HEK293 (cell line): ENCODE data around the gene LMBR1.

ENCODE experiments used
- CTCF ChIA-PET: fragments of 350-600 bp; formaldehyde crosslinking; extraction: SDS; loops from one replicate; lab custom pipeline; 2021; ENCODE audit warnings: antibody characterized with exemption; lab: Yijun Ruan, JAX
- POLR2A ChIA-PET: fragments of 300-600 bp; formaldehyde crosslinking; extraction: SDS; loops from one replicate; lab custom pipeline; 2020; ENCODE audit warnings: antibody characterized with exemption, inconsistent platforms; lab: Yijun Ruan, JAX
- H3K27ac ChIP-seq: fragments of 200-500 bp; sonication (Bioruptor generic); 2 replicates; pipeline ENCODE4 v1.5.1; 2014; ENCODE audit warnings: low read depth, low read length, control low read depth, inconsistent platforms; ENCODE audit errors: extremely low read depth
- H3K36me3 ChIP-seq, 2 experiments: fragments of 200-500 bp in 1 of 2; sonication (Bioruptor generic) in 1 of 2; 1 replicate in 1 of 2; 2 replicates in 1 of 2; pipeline ENCODE4 v1.5.1; 2014 to 2017; ENCODE audit warnings: inconsistent platforms in 2 of 2, low read length in 2 of 2; ENCODE audit not compliant: control insufficient read depth in 2 of 2, insufficient read depth in 1 of 2
- H3K4me1 ChIP-seq: fragments of 200-500 bp; sonication (Bioruptor generic); 2 replicates; pipeline ENCODE4 v1.5.1; 2014; ENCODE audit warnings: mild to moderate bottlenecking, low read length, inconsistent platforms; ENCODE audit not compliant: control insufficient read depth, insufficient read depth
- H3K4me3 ChIP-seq: 2 replicates; pipeline ENCODE4 v1.5.1; 2011; ENCODE audit warnings: low read depth, mild to moderate bottlenecking, control low read depth, low read length, moderate library complexity
- H3K9me3 ChIP-seq: fragments of 200-500 bp; sonication (Bioruptor generic); 2 replicates; pipeline ENCODE4 v1.5.1; 2014; ENCODE audit warnings: low read depth, low read length, inconsistent platforms; ENCODE audit not compliant: control insufficient read depth, insufficient read depth
- BCL11A ChIP-seq: fragments of 450-650 bp; formaldehyde crosslinking; IDR thresholded peaks from 2 replicates; pipeline ENCODE4 v1.5.1; 2016; ENCODE audit warnings: low read depth, missing biosample characterization, missing genetic modification characterization
- BCL11B ChIP-seq: fragments of 450-650 bp; formaldehyde crosslinking; IDR thresholded peaks from 2 replicates; pipeline ENCODE4 v1.5.1; 2016; ENCODE audit warnings: low read depth, missing biosample characterization, missing genetic modification characterization
- GFI1B ChIP-seq: fragments of 450-650 bp; formaldehyde crosslinking; IDR thresholded peaks from 2 replicates; pipeline ENCODE4 v1.5.1; 2016; ENCODE audit warnings: missing biosample characterization, missing genetic modification characterization
- IKZF3 ChIP-seq: fragments of 450-650 bp; IDR thresholded peaks from 2 replicates; pipeline ENCODE4 v1.5.0; 2018; ENCODE audit warnings: missing biosample characterization, mild to moderate bottlenecking, missing genetic modification characterization, moderate library complexity
- MEIS1 ChIP-seq: sonication (generic); formaldehyde crosslinking; IDR thresholded peaks from 2 replicates; pipeline ENCODE4 v1.8.1; 2022; ENCODE audit warnings: missing genetic modification reagents, mild to moderate bottlenecking, borderline replicate concordance
- SETDB1 ChIP-seq: IDR thresholded peaks from one replicate; pipeline ENCODE4 v1.6.1; 2017; ENCODE audit warnings: mild to moderate bottlenecking, low read length, moderate library complexity, mixed read lengths; ENCODE audit not compliant: insufficient read length
- ZBTB21 ChIP-seq: fragments of 450-650 bp; formaldehyde crosslinking; IDR thresholded peaks from 2 replicates; pipeline ENCODE4 v1.5.1; 2017; ENCODE audit warnings: missing biosample characterization, missing genetic modification characterization
- ZFP3 ChIP-seq: fragments of 450-650 bp; formaldehyde crosslinking; IDR thresholded peaks from 2 replicates; pipeline ENCODE4 v1.5.1; 2016; ENCODE audit warnings: low read depth, missing biosample characterization, missing genetic modification characterization
- ZNF121 ChIP-seq: fragments of 450-650 bp; formaldehyde crosslinking; IDR thresholded peaks from 2 replicates; pipeline ENCODE4 v1.5.1; 2016; ENCODE audit warnings: missing biosample characterization, missing genetic modification characterization
- ZNF169 ChIP-seq: fragments of 450-650 bp; formaldehyde crosslinking; IDR thresholded peaks from 2 replicates; pipeline ENCODE4 v1.5.1; 2016; ENCODE audit warnings: missing biosample characterization, missing genetic modification characterization
- ZNF214 ChIP-seq: fragments of 450-650 bp; formaldehyde crosslinking; IDR thresholded peaks from 2 replicates; pipeline ENCODE4 v1.5.1; 2017; ENCODE audit warnings: missing biosample characterization, mild to moderate bottlenecking, missing genetic modification characterization, borderline replicate concordance
- ZNF221 ChIP-seq: fragments of 450-650 bp; formaldehyde crosslinking; IDR thresholded peaks from 2 replicates; pipeline ENCODE4 v1.5.1; 2017; ENCODE audit warnings: missing biosample characterization, missing genetic modification characterization, borderline replicate concordance
- ZNF24 ChIP-seq: fragments of 450-650 bp; formaldehyde crosslinking; IDR thresholded peaks from 2 replicates; pipeline ENCODE4 v1.5.1; 2016; ENCODE audit warnings: missing biosample characterization, missing genetic modification characterization
- ZNF292 ChIP-seq: fragments of 450-650 bp; formaldehyde crosslinking; IDR thresholded peaks from 2 replicates; pipeline ENCODE4 v1.5.1; 2016; ENCODE audit warnings: low read depth, missing biosample characterization, missing genetic modification characterization, borderline replicate concordance
- ZNF341 ChIP-seq: fragments of 450-650 bp; formaldehyde crosslinking; IDR thresholded peaks from 2 replicates; pipeline ENCODE4; 2016; ENCODE audit warnings: low read depth, missing biosample characterization, missing genetic modification characterization
- ZNF404 ChIP-seq: fragments of 450-650 bp; formaldehyde crosslinking; IDR thresholded peaks from 2 replicates; pipeline ENCODE4 v1.5.1; 2017; ENCODE audit warnings: missing biosample characterization, missing genetic modification characterization
- ZNF529 ChIP-seq: fragments of 450-650 bp; formaldehyde crosslinking; IDR thresholded peaks from 2 replicates; pipeline ENCODE4 v1.5.1; 2017; ENCODE audit warnings: missing genetic modification characterization, missing biosample characterization; ENCODE audit not compliant: insufficient replicate concordance
- ZNF544 ChIP-seq: fragments of 450-650 bp; formaldehyde crosslinking; IDR thresholded peaks from 2 replicates; pipeline ENCODE4 v1.5.0; 2017; ENCODE audit warnings: missing biosample characterization, missing genetic modification characterization
- ZNF610 ChIP-seq: fragments of 450-650 bp; formaldehyde crosslinking; IDR thresholded peaks from 2 replicates; pipeline ENCODE4 v1.5.1; 2016; ENCODE audit warnings: missing biosample characterization, missing genetic modification characterization, borderline replicate concordance
- ZNF658 ChIP-seq: fragments of 450-650 bp; formaldehyde crosslinking; IDR thresholded peaks from 2 replicates; pipeline ENCODE4; 2016; ENCODE audit warnings: missing biosample characterization, missing genetic modification characterization
- ZNF777 ChIP-seq: fragments of 450-650 bp; formaldehyde crosslinking; IDR thresholded peaks from 2 replicates; pipeline ENCODE4 v1.5.1; 2017; ENCODE audit warnings: missing biosample characterization, missing genetic modification characterization, borderline replicate concordance
- ZNF830 ChIP-seq: fragments of 450-650 bp; IDR thresholded peaks from 2 replicates; pipeline ENCODE4 v1.5.0; 2018; ENCODE audit warnings: missing biosample characterization, missing genetic modification characterization, low read depth, mild to moderate bottlenecking, moderate library complexity
- ZNF837 ChIP-seq: fragments of 450-650 bp; formaldehyde crosslinking; IDR thresholded peaks from 2 replicates; pipeline ENCODE4 v1.5.1; 2016; ENCODE audit warnings: missing biosample characterization, missing genetic modification characterization
- ZNF843 ChIP-seq: fragments of 450-650 bp; formaldehyde crosslinking; IDR thresholded peaks from 2 replicates; pipeline ENCODE4 v1.5.1; 2016; ENCODE audit warnings: missing biosample characterization, missing genetic modification characterization
- TF ChIP-seq, protein P1 (sequence below): fragments of 450-650 bp; formaldehyde crosslinking; IDR thresholded peaks from 2 replicates; pipeline ENCODE4 v1.5.1; 2016; ENCODE audit warnings: missing biosample characterization, missing genetic modification characterization
- TF ChIP-seq, protein P2 (sequence below): fragments of 450-650 bp; formaldehyde crosslinking; IDR thresholded peaks from 2 replicates; pipeline ENCODE4 v1.5.1; 2016; ENCODE audit warnings: missing biosample characterization, missing genetic modification characterization
- TF ChIP-seq, protein P3 (sequence below): fragments of 450-650 bp; formaldehyde crosslinking; IDR thresholded peaks from 2 replicates; pipeline ENCODE4 v1.5.1; 2016; ENCODE audit warnings: missing biosample characterization, missing genetic modification characterization
- TF ChIP-seq, protein P4 (sequence below): fragments of 450-650 bp; formaldehyde crosslinking; IDR thresholded peaks from 2 replicates; pipeline ENCODE4 v1.5.1; 2017; ENCODE audit warnings: missing biosample characterization, missing genetic modification characterization
- TF ChIP-seq, protein P5 (sequence below): fragments of 450-650 bp; formaldehyde crosslinking; IDR thresholded peaks from 2 replicates; pipeline ENCODE4 v1.5.1; 2016; ENCODE audit warnings: missing biosample characterization, missing genetic modification characterization, borderline replicate concordance

LMBR1 gene

DNA sequence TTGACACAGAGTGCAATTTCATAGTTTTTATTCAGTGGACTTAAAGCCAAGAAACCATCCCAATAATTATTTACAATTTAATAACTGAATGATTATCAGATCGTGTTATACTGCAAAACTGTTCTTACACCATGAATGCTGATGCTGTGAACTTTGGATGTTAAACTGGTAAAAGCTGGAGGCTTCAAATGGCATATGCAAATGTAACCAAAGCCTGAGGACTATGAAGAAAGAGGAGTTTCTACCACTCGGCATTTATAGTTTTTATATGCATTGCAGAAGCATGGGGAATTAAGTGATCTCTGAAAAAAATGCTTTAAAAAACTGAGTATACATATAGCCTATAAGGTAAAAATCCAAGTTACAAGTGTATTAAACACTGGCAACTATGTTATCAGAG is 210.1 kb downstream of the LMBR1 start:
- Histone ChIP-seq H3K4me1 (no peaks in the 10 kb centered on the region), H3K9me3 (no peaks in the 10 kb centered on the region), H3K4me3 (no peak overlapping the region), H3K27ac (no peak overlapping the region), H3K36me3 (peaks cover 0 to 67% of the 10 kb centered on the region in 2 experiments; a peak in 1 of 3 replicates)
- no peak for TF ChIP-seq IKZF3
- TF ChIP-seq, protein P1, sequence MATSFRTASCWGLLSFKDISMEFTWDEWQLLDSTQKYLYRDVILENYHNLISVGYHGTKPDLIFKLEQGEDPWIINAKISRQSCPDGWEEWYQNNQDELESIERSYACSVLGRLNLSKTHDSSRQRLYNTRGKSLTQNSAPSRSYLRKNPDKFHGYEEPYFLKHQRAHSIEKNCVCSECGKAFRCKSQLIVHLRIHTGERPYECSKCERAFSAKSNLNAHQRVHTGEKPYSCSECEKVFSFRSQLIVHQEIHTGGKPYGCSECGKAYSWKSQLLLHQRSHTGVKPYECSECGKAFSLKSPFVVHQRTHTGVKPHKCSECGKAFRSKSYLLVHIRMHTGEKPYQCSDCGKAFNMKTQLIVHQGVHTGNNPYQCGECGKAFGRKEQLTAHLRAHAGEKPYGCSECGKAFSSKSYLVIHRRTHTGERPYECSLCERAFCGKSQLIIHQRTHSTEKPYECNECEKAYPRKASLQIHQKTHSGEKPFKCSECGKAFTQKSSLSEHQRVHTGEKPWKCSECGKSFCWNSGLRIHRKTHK: no peak
- no peak for TF ChIP-seq ZNF777 (tag by site-specific recombination)
- TF ChIP-seq, protein P2, sequence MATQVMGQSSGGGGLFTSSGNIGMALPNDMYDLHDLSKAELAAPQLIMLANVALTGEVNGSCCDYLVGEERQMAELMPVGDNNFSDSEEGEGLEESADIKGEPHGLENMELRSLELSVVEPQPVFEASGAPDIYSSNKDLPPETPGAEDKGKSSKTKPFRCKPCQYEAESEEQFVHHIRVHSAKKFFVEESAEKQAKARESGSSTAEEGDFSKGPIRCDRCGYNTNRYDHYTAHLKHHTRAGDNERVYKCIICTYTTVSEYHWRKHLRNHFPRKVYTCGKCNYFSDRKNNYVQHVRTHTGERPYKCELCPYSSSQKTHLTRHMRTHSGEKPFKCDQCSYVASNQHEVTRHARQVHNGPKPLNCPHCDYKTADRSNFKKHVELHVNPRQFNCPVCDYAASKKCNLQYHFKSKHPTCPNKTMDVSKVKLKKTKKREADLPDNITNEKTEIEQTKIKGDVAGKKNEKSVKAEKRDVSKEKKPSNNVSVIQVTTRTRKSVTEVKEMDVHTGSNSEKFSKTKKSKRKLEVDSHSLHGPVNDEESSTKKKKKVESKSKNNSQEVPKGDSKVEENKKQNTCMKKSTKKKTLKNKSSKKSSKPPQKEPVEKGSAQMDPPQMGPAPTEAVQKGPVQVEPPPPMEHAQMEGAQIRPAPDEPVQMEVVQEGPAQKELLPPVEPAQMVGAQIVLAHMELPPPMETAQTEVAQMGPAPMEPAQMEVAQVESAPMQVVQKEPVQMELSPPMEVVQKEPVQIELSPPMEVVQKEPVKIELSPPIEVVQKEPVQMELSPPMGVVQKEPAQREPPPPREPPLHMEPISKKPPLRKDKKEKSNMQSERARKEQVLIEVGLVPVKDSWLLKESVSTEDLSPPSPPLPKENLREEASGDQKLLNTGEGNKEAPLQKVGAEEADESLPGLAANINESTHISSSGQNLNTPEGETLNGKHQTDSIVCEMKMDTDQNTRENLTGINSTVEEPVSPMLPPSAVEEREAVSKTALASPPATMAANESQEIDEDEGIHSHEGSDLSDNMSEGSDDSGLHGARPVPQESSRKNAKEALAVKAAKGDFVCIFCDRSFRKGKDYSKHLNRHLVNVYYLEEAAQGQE (tag by site-specific recombination): no peak
- TF ChIP-seq ZNF544 (tag by site-specific recombination): no peak
- no peak for TF ChIP-seq ZNF843 (tag by site-specific recombination)
- no peak for TF ChIP-seq ZNF658
- no peak for TF ChIP-seq ZNF341 (tag by site-specific recombination)
- TF ChIP-seq ZNF610: no peak
- TF ChIP-seq MEIS1 (CRISPR knock-in tag): no peak
- TF ChIP-seq ZNF837 (tag by site-specific recombination): no peak
- no peak for TF ChIP-seq ZNF121
- TF ChIP-seq SETDB1: no peak
- no peak for TF ChIP-seq ZNF830 (tag by site-specific recombination)
- TF ChIP-seq ZNF404 (tag by site-specific recombination): no peak
- no peak for TF ChIP-seq ZBTB21 (tag by site-specific recombination)
- TF ChIP-seq ZNF292 (tag by site-specific recombination): no peak
- no peak for TF ChIP-seq GFI1B (tag by site-specific recombination)
- no peak for TF ChIP-seq ZNF24
- TF ChIP-seq, protein P3, sequence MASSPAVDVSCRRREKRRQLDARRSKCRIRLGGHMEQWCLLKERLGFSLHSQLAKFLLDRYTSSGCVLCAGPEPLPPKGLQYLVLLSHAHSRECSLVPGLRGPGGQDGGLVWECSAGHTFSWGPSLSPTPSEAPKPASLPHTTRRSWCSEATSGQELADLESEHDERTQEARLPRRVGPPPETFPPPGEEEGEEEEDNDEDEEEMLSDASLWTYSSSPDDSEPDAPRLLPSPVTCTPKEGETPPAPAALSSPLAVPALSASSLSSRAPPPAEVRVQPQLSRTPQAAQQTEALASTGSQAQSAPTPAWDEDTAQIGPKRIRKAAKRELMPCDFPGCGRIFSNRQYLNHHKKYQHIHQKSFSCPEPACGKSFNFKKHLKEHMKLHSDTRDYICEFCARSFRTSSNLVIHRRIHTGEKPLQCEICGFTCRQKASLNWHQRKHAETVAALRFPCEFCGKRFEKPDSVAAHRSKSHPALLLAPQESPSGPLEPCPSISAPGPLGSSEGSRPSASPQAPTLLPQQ: no peak
- ChIA-PET CTCF (interaction anchor here (0.6 kb wide), 1 partner anchor 235 kb away, joined by 3 read pairs; no protein-coding TSS in a partner anchor), POLR2A (no interaction called here)

DNA sequence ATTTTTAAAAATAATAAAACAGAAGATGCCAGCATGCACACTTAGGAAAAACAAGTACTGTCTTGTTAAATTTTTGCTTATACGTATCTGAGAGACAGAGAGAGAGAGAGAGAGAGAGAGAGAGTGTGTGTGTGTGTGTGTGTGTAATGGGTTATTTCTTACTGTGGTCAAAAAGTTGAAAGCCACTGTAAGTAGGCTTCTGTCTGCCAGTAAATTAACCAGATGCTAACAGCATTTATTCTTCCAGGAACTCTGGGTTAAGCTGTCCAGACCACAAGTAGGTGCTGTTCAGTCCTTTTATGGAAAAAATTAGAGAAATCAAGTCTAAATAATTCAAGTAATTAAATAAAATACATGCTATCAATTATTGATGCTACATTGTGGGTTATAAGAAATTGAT is 212.7 kb downstream of the LMBR1 start:
- POLR2A ChIA-PET: no interaction called here
- Histone ChIP-seq H3K27ac (no peak overlapping the region), H3K9me3 (no peaks in the 10 kb centered on the region), H3K4me1 (no peaks in the 10 kb centered on the region), H3K36me3 (peaks cover 0 to 84% of the 10 kb centered on the region in 2 experiments; a peak in 1 of 3 replicates), H3K4me3 (no peak overlapping the region)
- CTCF ChIA-PET: no interaction called here
- TF ChIP-seq ZNF529 (tag by site-specific recombination) (no peak), ZNF169 (tag by site-specific recombination) (no peak), BCL11A (tag by site-specific recombination) (no peak), BCL11B (no peak), ZFP3 (tag by site-specific recombination) (no peak), ZNF221 (tag by site-specific recombination) (no peak), ZNF214 (no peak)
- TF ChIP-seq, protein P4, sequence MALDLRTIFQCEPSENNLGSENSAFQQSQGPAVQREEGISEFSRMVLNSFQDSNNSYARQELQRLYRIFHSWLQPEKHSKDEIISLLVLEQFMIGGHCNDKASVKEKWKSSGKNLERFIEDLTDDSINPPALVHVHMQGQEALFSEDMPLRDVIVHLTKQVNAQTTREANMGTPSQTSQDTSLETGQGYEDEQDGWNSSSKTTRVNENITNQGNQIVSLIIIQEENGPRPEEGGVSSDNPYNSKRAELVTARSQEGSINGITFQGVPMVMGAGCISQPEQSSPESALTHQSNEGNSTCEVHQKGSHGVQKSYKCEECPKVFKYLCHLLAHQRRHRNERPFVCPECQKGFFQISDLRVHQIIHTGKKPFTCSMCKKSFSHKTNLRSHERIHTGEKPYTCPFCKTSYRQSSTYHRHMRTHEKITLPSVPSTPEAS: no peak
- TF ChIP-seq, protein P5, sequence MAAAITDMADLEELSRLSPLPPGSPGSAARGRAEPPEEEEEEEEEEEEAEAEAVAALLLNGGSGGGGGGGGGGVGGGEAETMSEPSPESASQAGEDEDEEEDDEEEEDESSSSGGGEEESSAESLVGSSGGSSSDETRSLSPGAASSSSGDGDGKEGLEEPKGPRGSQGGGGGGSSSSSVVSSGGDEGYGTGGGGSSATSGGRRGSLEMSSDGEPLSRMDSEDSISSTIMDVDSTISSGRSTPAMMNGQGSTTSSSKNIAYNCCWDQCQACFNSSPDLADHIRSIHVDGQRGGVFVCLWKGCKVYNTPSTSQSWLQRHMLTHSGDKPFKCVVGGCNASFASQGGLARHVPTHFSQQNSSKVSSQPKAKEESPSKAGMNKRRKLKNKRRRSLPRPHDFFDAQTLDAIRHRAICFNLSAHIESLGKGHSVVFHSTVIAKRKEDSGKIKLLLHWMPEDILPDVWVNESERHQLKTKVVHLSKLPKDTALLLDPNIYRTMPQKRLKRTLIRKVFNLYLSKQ: no peak
